ENCODE data around the gene C15orf39. TPM values are rescaled to one million over a fixed set of nuclear protein-coding genes. Genes with fewer than 3 reads are reported as not detected.

C15orf39 gene
- total RNA-seq, 1 experiment from 2014 or later, result 13.3 TPM

GRCh38 chr15:75233504-75234190 lies 32.0 kb downstream of the C15orf39 start:
- no peak for TF ChIP-seq CTCF (IDR thresholded peaks at IDR 0.05; ENCODE audit: unreplicated experiment)
- H3K4me3 Mint-ChIP-seq (ENCODE audit: unreplicated experiment), result no peak overlapping the region
- no peak for DNase-seq (ENCODE audit: unreplicated experiment)
- ChIA-PET POLR2A (no interaction called here), CTCF (no interaction called here)
- H3K4me1 Mint-ChIP-seq (ENCODE audit: insufficient read depth, unreplicated experiment), result no peaks in the 10 kb centered on the region
- intact Hi-C loops (cut with micrococcal nuclease), result no loop called here
- H3K36me3 Mint-ChIP-seq (ENCODE audit: insufficient read depth, unreplicated experiment), result no peaks in the 10 kb centered on the region
- no peaks in the 10 kb centered on the region for H3K9me3 Mint-ChIP-seq (ENCODE audit: unreplicated experiment)
- H3K27ac Mint-ChIP-seq (ENCODE audit: low read depth, unreplicated experiment), result no peak overlapping the region
- no TSS peak for BruUV-seq (replicated peaks)
- peaks cover 39% of the 10 kb centered on the region for H3K27me3 Mint-ChIP-seq (ENCODE audit: insufficient read depth, unreplicated experiment)

DNA sequence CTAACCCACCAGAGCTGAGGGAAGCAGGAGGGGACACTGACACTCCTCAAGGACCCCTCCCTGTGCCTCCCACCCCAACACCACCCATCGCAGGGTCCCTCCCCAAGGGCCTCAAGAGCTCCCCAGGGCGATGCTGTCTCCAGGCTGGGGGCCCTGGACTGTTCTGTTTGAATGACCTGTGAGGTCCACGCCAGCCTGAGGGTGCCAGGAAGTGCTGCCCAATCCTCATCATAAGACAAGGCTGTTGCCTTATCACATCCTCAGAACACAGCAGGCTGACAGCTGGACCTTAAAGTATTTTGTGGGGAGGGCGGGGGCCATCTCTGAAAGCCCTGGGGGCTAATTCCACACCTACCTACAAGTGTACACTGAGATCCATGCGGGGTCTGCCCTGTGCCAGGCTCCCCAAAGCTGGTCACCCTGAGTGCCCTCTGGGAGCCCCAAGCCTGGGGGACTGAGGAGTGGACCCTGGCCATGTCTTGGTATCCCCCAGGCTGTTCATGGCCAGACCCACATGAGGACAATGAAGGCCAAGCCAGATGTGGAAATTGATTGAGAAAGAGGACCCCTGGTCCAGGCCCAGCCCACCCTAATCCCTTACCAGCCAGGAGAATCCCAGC lies 32.6 kb downstream of the C15orf39 start:
- Mint-ChIP-seq H3K4me1 (ENCODE audit: insufficient read depth, unreplicated experiment) (no peaks in the 10 kb centered on the region), H3K27me3 (ENCODE audit: insufficient read depth, unreplicated experiment) (peaks cover 45% of the 10 kb centered on the region), H3K4me3 (ENCODE audit: unreplicated experiment) (no peak overlapping the region), H3K9me3 (ENCODE audit: unreplicated experiment) (no peaks in the 10 kb centered on the region), H3K27ac (ENCODE audit: low read depth, unreplicated experiment) (no peak overlapping the region), H3K36me3 (ENCODE audit: insufficient read depth, unreplicated experiment) (no peaks in the 10 kb centered on the region)
- ChIA-PET POLR2A (no interaction called here), CTCF (no interaction called here)
- DNase-seq (ENCODE audit: unreplicated experiment), result no peak
- no TSS peak for BruUV-seq (replicated peaks)
- no peak for TF ChIP-seq CTCF (IDR thresholded peaks at IDR 0.05; ENCODE audit: unreplicated experiment)
- intact Hi-C loops (cut with micrococcal nuclease), result no loop called here

- TF ChIP-seq CTCF (IDR thresholded peaks at IDR 0.05; ENCODE audit: unreplicated experiment), result no peak
- intact Hi-C loops (cut with micrococcal nuclease), result no loop called here
- Mint-ChIP-seq H3K27me3 (ENCODE audit: insufficient read depth, unreplicated experiment) (peaks cover 54% of the 10 kb centered on the region), H3K4me1 (ENCODE audit: insufficient read depth, unreplicated experiment) (no peaks in the 10 kb centered on the region), H3K27ac (ENCODE audit: low read depth, unreplicated experiment) (no peak overlapping the region), H3K36me3 (ENCODE audit: insufficient read depth, unreplicated experiment) (no peaks in the 10 kb centered on the region), H3K4me3 (ENCODE audit: unreplicated experiment) (no peak overlapping the region), H3K9me3 (ENCODE audit: unreplicated experiment) (no peaks in the 10 kb centered on the region)
- CTCF ChIA-PET, result no interaction called here
- POLR2A ChIA-PET, result no interaction called here
- DNase-seq (ENCODE audit: unreplicated experiment), result no peak
- no TSS peak for BruUV-seq (replicated peaks)
These were observed 33.5 kb downstream of the C15orf39 start for GRCh38 chr15:75235051-75235673.

- no peak for DNase-seq (ENCODE audit: unreplicated experiment)
- no TSS peak for BruUV-seq (replicated peaks)
- Mint-ChIP-seq H3K27ac (ENCODE audit: low read depth, unreplicated experiment) (no peak overlapping the region), H3K27me3 (ENCODE audit: insufficient read depth, unreplicated experiment) (peaks cover 61% of the 10 kb centered on the region), H3K9me3 (ENCODE audit: unreplicated experiment) (no peaks in the 10 kb centered on the region), H3K4me1 (ENCODE audit: insufficient read depth, unreplicated experiment) (no peaks in the 10 kb centered on the region), H3K4me3 (ENCODE audit: unreplicated experiment) (no peak overlapping the region), H3K36me3 (ENCODE audit: insufficient read depth, unreplicated experiment) (no peaks in the 10 kb centered on the region)
- intact Hi-C loops (cut with micrococcal nuclease), result no loop called here
- ChIA-PET POLR2A (no interaction called here), CTCF (no interaction called here)
- TF ChIP-seq CTCF (IDR thresholded peaks at IDR 0.05; ENCODE audit: unreplicated experiment), result no peak
These were observed 34.4 kb downstream of the C15orf39 start for GRCh38 chr15:75235760-75236729.

Data from MCF 10A (cell line).